Choroid plexus epithelial cell (primary cell): ENCODE measurements around the gene RMND5A.

Experiments
- DNase-seq: peaks from one replicate; pipeline ENCODE4 v3.0.0-alpha.2; 2010; ENCODE audit warnings: low read depth
- H3K4me3 ChIP-seq: 2 replicates; pipeline ENCODE4 v1.5.1; 2011; ENCODE audit warnings: low read depth, mild to moderate bottlenecking, control low read depth, low read length, moderate library complexity
- CTCF ChIP-seq: conservative IDR thresholded peaks from 2 replicates; pipeline ENCODE4 v1.5.1; 2011; ENCODE audit warnings: low read depth, mild to moderate bottlenecking, control low read depth, inconsistent platforms, low read length, moderate library complexity

The RMND5A gene

DNA sequence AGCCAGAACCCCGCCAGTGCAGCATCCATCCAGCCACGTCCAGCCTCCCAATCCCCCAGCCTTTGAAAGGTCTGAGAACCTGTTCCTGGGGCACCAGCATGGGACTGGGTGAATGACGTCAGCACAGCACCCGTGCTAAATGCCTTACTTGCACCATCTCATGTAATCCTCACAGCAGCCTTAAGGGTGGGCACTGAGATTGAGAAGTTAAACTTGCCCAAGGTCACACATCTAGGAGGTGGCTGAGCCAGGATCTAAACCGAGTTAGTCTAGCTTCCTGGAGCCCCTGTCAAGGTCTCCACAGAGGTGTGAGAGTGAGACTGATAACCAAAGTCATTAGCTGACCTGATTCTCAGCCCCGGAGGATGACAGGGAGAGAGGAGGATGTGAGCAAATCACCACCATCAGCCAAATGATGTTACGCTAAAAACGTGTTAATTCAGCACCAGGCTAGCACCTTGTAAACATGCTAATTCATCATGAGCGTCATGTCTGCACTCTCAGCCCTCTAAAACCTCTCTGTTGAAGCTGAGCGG, 66.0 kb downstream of the RMND5A start:
- DNase-seq: no peak
- H3K4me3 ChIP-seq: no peak overlapping the region
- no peak for TF ChIP-seq CTCF

- no peak overlapping the region for H3K4me3 ChIP-seq
- no peak for TF ChIP-seq CTCF
- DNase-seq: no peak
Observed at GRCh38 chr2:86787736-86788135, 67.6 kb downstream of the RMND5A start.

GRCh38 chr2:86788165-86788564, 68.1 kb downstream of the RMND5A start:
- no peak overlapping the region for H3K4me3 ChIP-seq
- TF ChIP-seq CTCF: no peak
- DNase-seq: no peak

DNA sequence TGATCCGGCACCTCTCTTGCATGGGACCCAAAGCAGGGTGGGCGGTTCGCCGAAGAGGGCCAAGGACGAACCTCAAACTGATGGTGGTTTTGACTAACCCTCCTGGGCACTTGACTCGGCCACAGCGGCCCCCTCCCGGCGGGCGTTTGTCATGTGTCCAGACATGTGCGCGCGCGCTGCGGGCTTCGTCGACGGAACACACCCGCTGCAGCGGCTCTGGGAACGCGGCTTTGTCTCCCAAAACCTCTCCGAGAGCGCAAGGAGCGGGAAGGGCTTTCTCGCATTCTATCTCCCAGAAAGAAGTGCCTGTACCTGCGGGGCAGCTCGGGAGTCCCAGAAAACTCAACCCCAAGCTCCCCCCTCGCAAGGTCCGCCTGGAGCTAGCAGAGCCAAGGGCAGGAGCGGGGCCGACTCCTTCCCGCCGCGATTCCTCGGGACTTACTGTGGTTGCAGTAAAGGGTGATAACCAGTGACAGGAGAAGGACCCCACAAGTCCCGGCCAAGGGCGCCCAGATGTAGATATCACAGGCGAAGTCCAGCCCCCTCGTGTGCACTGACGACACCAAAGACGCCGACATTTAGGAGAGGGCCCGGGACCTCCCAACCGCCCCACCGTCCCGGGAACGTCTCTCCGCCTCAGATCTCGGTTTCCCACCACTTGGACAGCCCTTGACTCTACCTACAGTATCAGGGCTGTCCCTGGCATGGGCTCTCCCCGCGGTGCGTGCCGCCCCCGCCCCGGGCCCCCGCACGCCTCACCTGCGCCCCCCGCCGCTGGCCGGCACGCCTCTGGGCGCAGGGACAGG, 69.0 kb downstream of the RMND5A start:
- TF ChIP-seq CTCF: no peak
- no peak overlapping the region for H3K4me3 ChIP-seq

DNA sequence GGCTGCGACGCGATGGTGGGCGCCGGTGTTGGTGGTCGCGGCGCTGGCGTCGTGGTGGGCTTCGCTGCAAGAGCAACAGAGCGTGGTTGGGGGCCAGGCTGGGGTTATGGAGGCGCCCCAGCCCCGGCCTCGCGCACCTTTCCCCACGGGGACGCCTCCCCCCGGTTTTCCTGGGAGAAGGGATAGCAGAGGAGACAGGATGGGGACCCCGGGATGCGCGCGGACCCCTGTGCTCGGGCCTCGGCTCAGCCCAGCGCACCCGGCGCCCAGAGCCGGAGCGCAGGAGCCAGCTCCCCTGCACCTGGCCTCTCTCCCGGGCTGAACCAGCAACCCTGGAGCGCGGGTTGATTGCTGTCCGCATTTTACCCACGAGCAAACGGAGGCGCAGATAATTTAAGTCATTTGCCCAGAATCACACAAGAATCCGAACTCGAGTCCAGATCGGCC, 69.6 kb downstream of the RMND5A start:
- H3K4me3 ChIP-seq: no peak overlapping the region
- TF ChIP-seq CTCF: no peak
- no peak for DNase-seq

More for the DNA sequence above, 69.0 kb downstream of the RMND5A start:
- DNase-seq: no peak

- H3K4me3 ChIP-seq: no peak overlapping the region
- no peak for DNase-seq
- TF ChIP-seq CTCF: no peak
Observed at GRCh38 chr2:86790134-86790675, 70.1 kb downstream of the RMND5A start.
